ENCODE data around the gene FGF1. TPM values are rescaled to one million over a fixed set of nuclear protein-coding genes. Genes with fewer than 3 reads are reported as not detected.

The FGF1 gene
- total RNA-seq, 3 donors from 2014 or later (not counting 1 experiment from before 2014, with no cell fraction given): not detected

GRCh38 chr5:142613271-142613671, 72.6 kb downstream of the FGF1 start:
- no peaks in the 10 kb centered on the region for H3K4me1 ChIP-seq (ENCODE audit: control insufficient read depth, insufficient read depth, low read length)
- 64% methylated on average over 9 of the region's 9 CpGs for WGBS (ENCODE audit: insufficient coverage)
- no peaks in the 10 kb centered on the region for H3K27me3 ChIP-seq (ENCODE audit: control insufficient read depth, insufficient read depth, low read length)
- Mint-ChIP-seq H3K9me3 (no peaks in the 10 kb centered on the region), H3K4me1 (peaks cover 4 to 5% of the 10 kb centered on the region in 2 donors), H3K36me3 (no peaks in the 10 kb centered on the region), H3K4me3 (no peak overlapping the region), H3K27ac (no peak overlapping the region), H3K27me3 (ENCODE audit: low read depth in 2 of 2) (peaks cover 20 to 42% of the 10 kb centered on the region in 2 donors)
- H3K27ac ChIP-seq (ENCODE audit: low read length): no peak overlapping the region
- intact Hi-C loops (cut with micrococcal nuclease): no loop called here
- DNase-seq: no peak
- H3K4me3 ChIP-seq (ENCODE audit: low read length): no peak overlapping the region
- H3K9me3 ChIP-seq (ENCODE audit: control insufficient read depth, insufficient read depth, low read length): no peaks in the 10 kb centered on the region
- no peaks in the 10 kb centered on the region for H3K36me3 ChIP-seq (ENCODE audit: control insufficient read depth, insufficient read depth, low read length)
- TF ChIP-seq CTCF (IDR thresholded peaks at IDR 0.05): no peak
- no peak for ATAC-seq

GRCh38 chr5:142612494-142613270, 73.2 kb downstream of the FGF1 start:
- Histone ChIP-seq H3K27me3 (ENCODE audit: control insufficient read depth, insufficient read depth, low read length) (no peaks in the 10 kb centered on the region), H3K4me3 (ENCODE audit: low read length) (no peak overlapping the region), H3K9me3 (ENCODE audit: control insufficient read depth, insufficient read depth, low read length) (no peaks in the 10 kb centered on the region), H3K4me1 (ENCODE audit: control insufficient read depth, insufficient read depth, low read length) (no peaks in the 10 kb centered on the region), H3K36me3 (ENCODE audit: control insufficient read depth, insufficient read depth, low read length) (no peaks in the 10 kb centered on the region), H3K27ac (ENCODE audit: low read length) (no peak overlapping the region)
- no peak for ATAC-seq
- H3K9me3 Mint-ChIP-seq: no peaks in the 10 kb centered on the region
- peaks cover 4 to 5% of the 10 kb centered on the region in 2 donors for H3K4me1 Mint-ChIP-seq
- no peaks in the 10 kb centered on the region for H3K36me3 Mint-ChIP-seq
- DNase-seq: no peak
- WGBS (ENCODE audit: insufficient coverage): 69% methylated on average over 7 of the region's 8 CpGs
- peaks cover 20 to 48% of the 10 kb centered on the region in 2 donors for H3K27me3 Mint-ChIP-seq (ENCODE audit: low read depth in 2 of 2)
- no peak overlapping the region for H3K4me3 Mint-ChIP-seq
- intact Hi-C loops (cut with micrococcal nuclease): no loop called here
- no peak overlapping the region for H3K27ac Mint-ChIP-seq
- no peak for TF ChIP-seq CTCF (IDR thresholded peaks at IDR 0.05)

GRCh38 chr5:142611154-142611553, 74.7 kb downstream of the FGF1 start:
- ATAC-seq (peak; percentile 68 to 93 (median 76)), DNase-seq (peak; percentile 44 to 74)
- Histone ChIP-seq H3K36me3 (ENCODE audit: control insufficient read depth, insufficient read depth, low read length) (no peaks in the 10 kb centered on the region), H3K4me1 (ENCODE audit: control insufficient read depth, insufficient read depth, low read length) (no peaks in the 10 kb centered on the region), H3K27ac (ENCODE audit: low read length) (no peak overlapping the region), H3K9me3 (ENCODE audit: control insufficient read depth, insufficient read depth, low read length) (no peaks in the 10 kb centered on the region), H3K4me3 (ENCODE audit: low read length) (no peak overlapping the region), H3K27me3 (ENCODE audit: control insufficient read depth, insufficient read depth, low read length) (no peaks in the 10 kb centered on the region)
- intact Hi-C loops (cut with micrococcal nuclease): loop anchor here (1.0 kb wide), 1 partner anchor 88 kb away; no protein-coding TSS in a partner anchor
- H3K27me3 Mint-ChIP-seq (ENCODE audit: low read depth in 2 of 2): peaks cover 20 to 58% of the 10 kb centered on the region in 2 donors
- no peaks in the 10 kb centered on the region for H3K9me3 Mint-ChIP-seq
- no peak overlapping the region for H3K27ac Mint-ChIP-seq
- WGBS (ENCODE audit: insufficient coverage): 43% methylated on average over 8 of the region's 8 CpGs
- peaks cover 4 to 5% of the 10 kb centered on the region in 2 donors for H3K4me1 Mint-ChIP-seq
- TF ChIP-seq CTCF (IDR thresholded peaks at IDR 0.05): peak; percentile 68
- no peaks in the 10 kb centered on the region for H3K36me3 Mint-ChIP-seq
- H3K4me3 Mint-ChIP-seq: no peak overlapping the region
